ENCODE data around the gene SPON2. TPM values are rescaled to one million over a fixed set of nuclear protein-coding genes. Genes with fewer than 3 reads are reported as not detected.

Gene SPON2
- total and polyA plus RNA-seq, 8 donors, result 7.7 to 94.2 (median 21.7) TPM

GRCh38 chr4:1199556-1200331, 27.4 kb upstream of the SPON2 start:
- TF ChIP-seq CTCF (IDR thresholded peaks at IDR 0.05), result no peak
- H3K9me3 ChIP-seq, result no peaks in the 10 kb centered on the region
- H3K36me3 ChIP-seq, result no peaks in the 10 kb centered on the region
- H3K4me3 ChIP-seq, result peak overlapping the region in 1 of 2 donors; percentile 21
- peaks cover 0 to 10% of the 10 kb centered on the region in 2 donors for H3K27me3 ChIP-seq
- H3K4me1 ChIP-seq, result peaks cover 26 to 53% of the 10 kb centered on the region in 2 donors
- DNase-seq (peak in 2 of 4 donors; percentile 30 to 61), ATAC-seq (no peak)
- H3K27ac ChIP-seq, result peak overlapping the region in 1 of 2 donors; percentile 84
- intact Hi-C loops (cut with DNase I), result no loop called here

GRCh38 chr4:1198098-1198844, 25.9 kb upstream of the SPON2 start:
- Histone ChIP-seq H3K36me3 (no peaks in the 10 kb centered on the region), H3K4me3 (no peak overlapping the region), H3K4me1 (peaks cover 31 to 49% of the 10 kb centered on the region in 2 donors), H3K27me3 (peaks cover 0 to 10% of the 10 kb centered on the region in 2 donors), H3K9me3 (no peaks in the 10 kb centered on the region), H3K27ac (no peak overlapping the region)
- DNase-seq (no peak), ATAC-seq (no peak)
- no peak for TF ChIP-seq CTCF (IDR thresholded peaks at IDR 0.05)
- intact Hi-C loops (cut with DNase I), result no loop called here

GRCh38 chr4:1196421-1197183, 24.2 kb upstream of the SPON2 start:
- intact Hi-C loops (cut with DNase I), result no loop called here

GRCh38 chr4:1195891-1196401, 23.6 kb upstream of the SPON2 start:
- H3K4me1 ChIP-seq, result peaks cover 23 to 43% of the 10 kb centered on the region in 2 donors
- no peaks in the 10 kb centered on the region for H3K36me3 ChIP-seq
- H3K4me3 ChIP-seq, result no peak overlapping the region
- H3K27ac ChIP-seq, result no peak overlapping the region
- intact Hi-C loops (cut with DNase I), result no loop called here
- DNase-seq, result peak in 1 of 4 donors; percentile 30
- H3K9me3 ChIP-seq, result no peaks in the 10 kb centered on the region
- TF ChIP-seq CTCF (IDR thresholded peaks at IDR 0.05), result no peak
- peaks cover 0 to 7% of the 10 kb centered on the region in 2 donors for H3K27me3 ChIP-seq
- no peak for ATAC-seq

More at GRCh38 chr4:1196421-1197183, 24.2 kb upstream of the SPON2 start:
- no peak overlapping the region for H3K4me3 ChIP-seq
- no peaks in the 10 kb centered on the region for H3K36me3 ChIP-seq
- ATAC-seq, result no peak
- peaks cover 30 to 49% of the 10 kb centered on the region in 2 donors for H3K4me1 ChIP-seq
- H3K27ac ChIP-seq, result no peak overlapping the region
- DNase-seq, result peak in 1 of 4 donors; percentile 57
- peaks cover 0 to 10% of the 10 kb centered on the region in 2 donors for H3K27me3 ChIP-seq
- H3K9me3 ChIP-seq, result no peaks in the 10 kb centered on the region
- TF ChIP-seq CTCF (IDR thresholded peaks at IDR 0.05), result no peak

Measured in left lung (tissue), 10 donors.